Stimulated activated CD4-positive, alpha-beta T cell treated with anti-CD3 and anti-CD28 coated beads, Interleukin-2, amount 100 ng/mL, for 4 hours (primary cell): ENCODE results near the gene PLCB4.

Experiments used
- DNase-seq: peaks from one replicate; pipeline ENCODE4 v3.0.0-alpha.2; 2020; ENCODE audit warnings: low read depth

PLCB4 gene

DNA sequence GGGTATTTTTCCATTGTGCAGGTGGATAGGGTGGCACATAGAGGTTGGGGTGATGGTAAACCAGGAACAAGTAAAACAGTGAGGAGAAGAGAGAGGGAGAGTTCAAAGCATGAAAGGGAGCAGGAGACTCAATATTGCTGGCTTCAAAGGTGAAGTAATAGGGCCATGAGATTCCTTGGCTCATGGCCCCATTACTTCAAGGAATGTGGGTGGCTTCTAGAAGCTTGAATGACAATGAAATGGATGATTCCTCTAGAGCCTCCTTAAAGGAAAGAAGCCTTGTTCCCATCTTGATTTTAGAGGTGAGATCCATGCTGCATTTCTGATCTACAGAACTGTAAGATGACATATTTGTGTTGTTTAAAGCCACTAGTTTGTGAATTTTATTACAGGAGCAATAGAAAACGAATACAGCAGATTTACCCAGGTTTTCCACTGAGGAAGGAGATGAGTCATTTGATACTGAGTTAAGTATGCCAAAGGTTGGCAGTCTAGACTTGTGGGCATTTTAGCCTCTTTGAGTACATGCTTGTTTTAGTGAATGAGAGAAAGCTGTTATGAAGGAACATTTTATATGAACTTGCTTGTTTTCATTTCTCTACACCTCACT is 110.4 kb downstream of the PLCB4 start:
- no peak for DNase-seq

DNA sequence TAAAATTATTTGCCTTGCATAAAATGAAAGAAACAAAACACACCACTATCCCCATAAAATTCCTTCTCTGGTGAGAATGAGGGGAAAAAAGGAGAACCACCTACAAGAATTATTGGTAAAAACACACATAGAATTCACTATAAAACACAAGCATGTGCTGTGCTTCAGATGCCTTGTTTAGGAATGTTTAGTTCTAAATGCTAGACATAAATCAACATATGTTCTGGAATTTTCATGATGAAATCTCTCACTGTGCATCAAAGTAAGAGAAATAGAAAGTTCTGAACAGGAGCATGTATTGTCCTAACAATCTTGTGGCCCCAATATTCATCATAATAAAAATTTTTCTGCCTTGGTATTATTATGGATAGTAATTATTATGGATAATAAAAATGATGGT is 111.0 kb downstream of the PLCB4 start:
- DNase-seq, result no peak

DNA sequence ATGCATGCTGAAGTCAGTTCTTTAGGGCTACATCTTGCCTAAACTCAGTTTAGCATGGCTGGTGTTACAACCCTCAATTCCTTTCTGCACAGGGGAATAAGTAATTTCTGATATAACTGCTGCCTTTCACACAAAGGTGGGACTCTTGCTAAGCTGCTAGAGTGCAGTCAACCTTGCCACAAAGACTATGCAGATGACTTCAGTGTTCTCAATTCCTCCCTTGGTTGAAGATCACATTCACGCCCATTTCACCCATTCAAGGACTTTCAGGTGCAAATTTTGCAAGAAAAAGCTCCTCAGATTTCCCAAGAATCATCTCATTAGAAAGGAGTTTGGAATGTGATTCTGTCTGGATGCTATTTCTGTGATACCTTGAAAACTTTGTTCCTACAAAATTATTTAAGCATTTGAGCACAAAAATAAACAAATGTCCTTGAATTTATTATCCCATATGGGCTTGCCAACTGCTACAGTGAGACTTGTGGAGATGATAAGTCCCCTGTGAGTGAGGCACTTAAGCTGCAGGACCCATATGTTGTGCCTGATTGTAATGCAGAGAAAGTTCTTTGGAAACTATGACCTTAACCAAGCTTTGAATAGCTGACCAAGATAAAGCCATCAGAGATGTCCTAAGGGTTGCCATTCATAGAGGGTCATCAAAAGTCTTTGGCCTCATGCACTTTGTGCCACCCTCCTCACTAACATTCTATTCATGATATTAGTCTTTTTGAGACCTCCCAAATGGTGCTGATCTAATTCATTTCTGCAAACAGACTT is 111.8 kb downstream of the PLCB4 start:
- no peak for DNase-seq

DNA sequence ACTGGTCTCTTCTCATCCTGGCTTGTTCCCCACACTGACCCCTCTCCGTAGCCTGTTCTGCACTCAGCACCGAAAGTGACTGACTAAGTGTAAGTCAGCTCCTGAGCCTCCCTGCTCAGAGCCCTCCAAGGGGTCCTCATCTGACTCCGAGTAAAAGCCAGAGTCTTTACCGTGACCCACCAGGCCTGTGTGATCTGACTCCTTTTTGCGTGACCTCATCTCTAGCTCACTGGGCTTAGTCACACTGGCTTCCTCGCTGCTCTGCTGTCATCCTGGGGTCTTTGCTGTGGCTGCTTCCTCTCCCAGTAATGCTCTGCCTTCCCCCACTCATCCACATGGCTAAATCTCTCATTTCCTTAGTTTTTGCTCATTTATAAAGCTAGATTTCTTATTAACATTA is 116.6 kb downstream of the PLCB4 start:
- no peak for DNase-seq

DNA sequence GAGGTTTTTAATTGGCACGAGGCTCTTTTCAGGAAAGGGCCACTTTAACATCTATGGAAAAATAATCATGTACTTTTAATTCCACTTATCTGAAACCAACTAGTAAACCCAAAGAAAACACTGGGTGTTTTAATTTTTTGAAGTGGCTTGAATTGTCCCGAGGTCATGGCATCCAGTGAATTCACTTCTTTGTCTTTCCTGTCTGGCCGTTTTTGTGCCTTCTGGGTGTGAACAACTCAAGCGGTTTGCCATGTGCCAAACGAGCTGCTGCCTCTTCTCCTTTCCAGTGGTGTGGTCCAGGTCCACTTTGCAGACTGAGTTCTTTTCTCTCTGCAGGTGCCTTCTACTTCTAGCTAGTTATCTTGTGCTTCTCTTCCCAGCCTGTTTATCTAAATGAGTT is 117.5 kb downstream of the PLCB4 start:
- DNase-seq, result no peak

DNA sequence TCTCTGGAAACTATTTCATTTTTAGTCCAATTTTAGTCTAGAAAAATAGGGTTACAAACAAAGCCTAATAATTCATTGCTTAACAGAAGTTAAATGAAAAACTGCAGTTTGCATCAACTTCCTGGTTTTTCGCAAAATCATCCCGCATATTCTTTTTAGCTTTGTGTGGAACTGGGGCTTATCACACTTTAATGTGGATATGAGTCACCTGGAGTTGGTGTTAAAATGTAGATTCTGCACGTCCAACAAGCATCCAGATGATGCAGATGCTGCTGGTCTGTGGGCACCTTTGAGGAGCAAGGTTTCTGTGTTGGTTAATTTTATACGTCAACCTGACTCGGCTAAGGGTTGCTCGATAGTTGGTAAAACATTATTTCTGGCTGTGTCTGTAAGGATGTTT is 126.1 kb downstream of the PLCB4 start:
- no peak for DNase-seq

DNA sequence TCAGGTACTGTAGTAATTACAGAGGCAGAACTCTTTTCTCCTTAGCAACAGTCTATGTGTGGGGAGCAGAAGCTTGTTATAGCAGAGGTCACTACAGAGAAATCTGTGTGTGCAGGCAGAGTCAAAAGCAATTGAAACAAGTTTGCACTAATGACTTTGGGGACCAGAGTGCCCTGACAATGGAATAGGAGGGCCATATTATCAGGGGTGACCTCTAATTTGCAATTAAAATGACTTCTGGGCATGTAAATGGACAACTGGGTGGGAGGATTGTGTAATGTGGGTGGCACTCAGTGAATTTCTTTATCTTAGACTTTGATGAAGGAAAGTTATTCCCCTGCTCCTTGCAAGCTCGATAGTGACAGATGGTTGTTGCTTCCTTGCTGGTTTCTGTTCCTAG is 127.2 kb downstream of the PLCB4 start:
- DNase-seq, result no peak

DNA sequence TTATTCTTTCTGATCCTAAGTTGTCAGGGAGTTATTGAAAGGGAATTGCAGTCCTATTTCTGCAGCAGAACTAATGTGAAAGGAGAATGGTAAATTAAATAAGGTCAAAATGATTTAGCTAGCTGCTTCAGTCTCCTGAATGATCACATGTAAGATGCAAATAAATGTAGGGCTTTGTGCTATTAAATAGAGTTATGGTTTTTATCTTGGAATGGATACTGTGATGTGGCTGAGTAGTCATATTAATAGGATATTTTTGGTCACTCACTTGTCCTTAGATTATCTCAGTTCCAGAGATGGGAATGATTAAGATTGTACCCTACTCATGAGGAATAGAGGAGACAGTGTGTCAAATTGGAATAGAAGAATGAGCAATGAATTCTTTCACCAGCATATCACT is 129.6 kb downstream of the PLCB4 start:
- no peak for DNase-seq

DNA sequence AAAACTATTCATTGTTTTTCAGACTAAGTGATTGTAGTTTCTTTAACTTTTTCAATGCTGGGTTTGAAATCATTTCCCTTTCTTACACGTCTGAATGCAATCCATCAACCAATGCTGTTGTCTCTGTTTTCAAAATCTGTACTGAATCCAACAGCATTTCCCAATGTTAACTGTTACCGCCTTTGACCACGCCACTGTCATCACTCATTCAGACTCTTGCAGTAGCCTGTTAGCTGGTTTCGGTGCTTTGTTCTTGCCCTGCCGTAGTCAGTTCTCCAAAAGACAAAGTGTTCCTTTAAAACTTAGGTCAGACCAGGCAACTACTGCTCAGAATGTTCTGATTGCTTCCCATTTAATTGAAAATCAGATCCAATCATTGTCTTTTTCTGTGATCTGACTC is 131.3 kb downstream of the PLCB4 start:
- DNase-seq, result no peak

DNA sequence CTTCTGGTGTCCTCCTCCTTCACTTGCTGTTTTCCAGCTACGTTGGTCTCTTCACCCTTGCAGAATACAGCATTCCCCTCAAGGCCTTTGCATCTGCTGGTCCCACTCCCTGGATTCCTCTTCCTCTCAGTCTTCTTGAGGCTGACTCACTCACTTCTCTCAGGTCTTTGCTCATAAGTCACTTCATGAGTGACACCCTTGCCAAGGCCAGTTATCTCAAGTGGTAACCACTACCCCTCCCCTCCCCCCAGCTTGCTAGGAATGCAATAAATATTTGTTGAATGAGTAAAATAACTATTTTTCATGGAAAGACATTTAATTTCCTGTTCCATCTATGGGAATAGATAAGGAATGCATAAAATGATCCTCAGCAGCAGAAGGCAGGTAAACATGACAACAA is 131.7 kb downstream of the PLCB4 start:
- no peak for DNase-seq

DNA sequence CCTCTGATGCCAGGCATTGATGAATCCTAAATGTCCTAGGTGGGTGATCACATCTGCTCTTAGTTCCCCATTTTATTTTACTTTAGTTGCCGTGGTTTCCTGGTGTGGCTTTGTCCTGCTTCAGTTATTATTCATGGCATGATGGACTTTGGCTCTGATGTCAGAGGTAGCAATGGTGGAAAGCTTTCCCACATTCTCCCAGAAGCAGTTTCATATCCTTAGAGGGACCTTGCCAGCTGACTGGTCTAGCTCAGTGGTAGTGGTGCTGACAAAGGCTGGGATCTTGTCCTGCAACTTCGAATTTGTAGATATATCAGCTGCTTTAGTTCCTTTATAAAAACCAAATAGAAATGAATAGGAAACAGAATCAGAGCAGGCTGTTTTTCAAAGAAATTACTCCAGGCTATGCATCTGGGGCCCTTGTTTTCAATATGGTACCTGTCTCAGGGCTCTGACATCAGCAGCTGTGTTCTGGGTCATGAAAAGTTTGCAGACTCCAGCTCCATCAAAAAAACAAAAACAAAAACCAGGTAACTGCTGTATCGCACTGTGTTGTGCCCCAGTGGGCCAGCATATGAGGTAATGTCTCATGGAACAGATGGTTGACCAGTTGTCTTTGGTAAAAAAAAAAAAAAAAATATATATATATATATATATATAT is 133.7 kb downstream of the PLCB4 start:
- DNase-seq, result no peak

DNA sequence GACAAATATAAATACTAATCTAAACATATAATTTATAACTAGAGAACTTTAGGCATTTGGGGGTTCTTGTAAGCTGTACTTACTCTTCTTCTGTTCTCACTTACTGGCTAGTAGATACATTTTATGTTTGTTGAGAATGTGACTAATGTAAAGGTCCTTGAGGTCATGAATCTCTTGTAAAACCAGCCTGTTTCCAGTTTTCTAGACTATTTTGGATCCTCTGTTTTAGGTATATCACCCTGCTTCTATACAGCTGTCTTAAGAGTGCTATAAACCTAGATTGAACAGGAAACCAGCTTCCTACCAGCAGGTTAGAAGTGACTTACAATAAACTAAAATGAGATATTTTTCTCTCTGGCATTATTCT is 134.2 kb downstream of the PLCB4 start:
- no peak for DNase-seq

DNA sequence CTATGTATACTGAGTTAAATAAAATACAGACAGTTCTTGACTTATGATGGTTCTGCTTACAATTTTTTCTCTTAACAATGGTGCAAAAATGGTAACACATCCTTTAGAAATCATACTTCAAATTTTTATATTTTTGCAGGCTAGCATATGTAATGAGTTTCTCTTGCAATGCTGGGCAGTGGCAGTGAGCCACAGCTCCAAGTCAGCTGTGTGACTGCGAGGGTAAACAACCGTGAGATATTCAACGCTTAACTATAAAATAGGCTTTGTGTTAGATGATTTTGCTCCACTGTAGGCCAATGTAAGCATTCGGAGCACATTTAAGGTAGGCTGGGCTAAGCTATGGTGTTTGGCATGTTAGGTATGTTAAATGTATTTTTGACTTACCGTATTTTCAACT is 136.1 kb downstream of the PLCB4 start:
- no peak for DNase-seq

DNA sequence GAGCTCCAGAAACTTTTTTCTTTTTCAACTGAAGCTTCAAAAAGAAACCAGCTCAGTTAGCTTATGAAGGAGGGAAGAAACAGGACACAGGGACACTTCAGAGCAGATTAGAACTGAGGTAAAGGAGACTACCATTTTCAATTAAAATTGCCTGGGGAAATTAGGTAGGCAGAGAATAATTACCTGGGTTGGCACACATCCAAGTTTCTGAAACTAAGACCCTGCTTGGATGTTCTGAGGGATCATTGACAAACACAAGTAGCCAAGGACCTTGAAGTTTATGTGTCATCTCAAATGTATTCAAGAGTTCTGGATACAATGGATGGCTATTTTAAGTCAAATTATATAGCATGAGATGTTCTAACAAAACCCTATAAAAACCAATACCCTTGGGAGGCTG is 137.6 kb downstream of the PLCB4 start:
- no peak for DNase-seq

DNA sequence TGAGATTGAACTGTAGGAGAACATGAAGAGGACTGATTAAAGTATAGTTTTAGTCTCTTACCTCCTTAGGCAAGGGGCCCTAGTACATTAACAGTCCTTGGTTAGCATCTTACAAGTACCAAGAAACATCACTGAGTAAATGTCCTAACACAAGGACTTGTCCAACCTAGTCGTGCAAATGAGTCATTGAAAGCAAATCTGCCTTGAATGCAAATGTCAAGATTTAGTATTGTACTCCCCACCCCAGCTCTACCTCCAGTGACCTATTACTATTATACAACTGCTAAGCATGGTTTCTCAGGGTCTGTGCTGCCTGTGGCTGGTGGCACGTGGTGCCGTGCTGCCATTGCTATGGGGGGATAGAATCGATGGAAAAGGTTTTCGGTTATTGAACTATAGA is 138.4 kb downstream of the PLCB4 start:
- DNase-seq, result no peak

DNA sequence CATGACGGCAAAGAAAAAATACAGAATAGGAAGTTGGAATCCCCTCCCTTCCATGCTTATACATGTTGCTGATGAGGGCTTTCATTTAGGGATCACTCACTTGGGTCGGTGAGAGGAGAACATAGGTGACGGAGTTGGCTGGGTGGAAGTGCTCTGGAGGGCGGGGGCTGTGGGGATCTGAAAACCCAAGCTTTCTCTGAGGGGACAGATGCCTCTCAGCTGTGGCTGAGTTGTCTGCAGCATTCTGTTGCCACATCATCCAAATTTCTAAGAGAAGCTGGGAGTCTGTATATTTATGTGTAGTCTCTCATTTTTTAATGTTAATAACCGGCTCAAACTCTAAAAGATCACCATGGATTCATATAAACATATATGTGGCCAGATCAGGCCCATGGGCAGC is 141.5 kb downstream of the PLCB4 start:
- no peak for DNase-seq

DNA sequence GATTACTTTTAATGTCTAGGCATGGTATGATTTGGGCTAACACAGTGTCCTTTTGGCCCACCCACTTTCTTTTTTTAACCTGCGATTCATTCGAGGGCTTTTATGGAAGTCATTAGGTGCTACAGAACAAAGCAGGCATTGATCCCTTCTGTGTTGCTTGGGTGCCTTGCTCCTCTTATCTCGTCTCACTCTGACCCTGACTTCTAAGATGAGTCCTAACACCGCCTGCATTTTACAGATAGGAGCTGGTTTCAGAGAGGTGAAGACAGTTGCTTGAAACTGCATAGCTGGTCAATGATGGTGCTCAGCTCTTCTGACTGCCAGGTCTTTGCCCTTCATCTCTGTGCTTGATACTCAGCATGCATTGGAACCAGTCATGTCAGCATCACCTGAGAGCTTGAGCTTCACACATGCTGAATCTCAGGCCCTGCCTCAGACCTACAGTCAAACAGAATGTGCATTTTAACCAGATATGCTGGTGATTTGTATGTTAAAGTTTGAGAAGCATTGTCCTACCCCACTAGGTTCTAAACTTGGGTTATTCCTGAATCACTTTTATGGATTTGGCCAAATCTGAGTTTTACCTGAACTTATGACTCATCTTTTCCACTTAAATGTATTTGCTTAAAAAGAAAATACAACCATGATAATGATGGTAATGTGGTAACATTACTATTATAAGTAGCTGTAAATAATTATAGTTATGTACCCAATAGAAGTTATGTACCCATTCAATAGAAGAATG is 142.3 kb downstream of the PLCB4 start:
- no peak for DNase-seq

DNA sequence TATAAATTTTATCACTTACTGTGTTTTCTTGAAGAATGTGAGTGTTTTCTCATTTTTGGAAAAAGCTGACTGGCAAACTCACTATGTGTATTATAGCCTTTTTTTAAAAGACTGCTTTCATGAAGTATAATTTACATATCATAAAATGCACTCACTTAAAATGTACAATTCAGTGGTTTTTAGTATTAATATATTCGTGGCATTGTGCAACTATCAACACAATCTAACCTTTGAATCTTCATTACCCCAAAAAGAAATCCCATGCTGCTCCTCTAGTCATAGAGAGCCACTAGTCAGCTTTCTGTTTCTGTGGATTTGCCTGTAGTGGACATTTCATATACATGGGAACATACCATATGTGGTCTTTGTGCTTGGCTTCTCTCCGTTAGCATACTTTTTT is 143.8 kb downstream of the PLCB4 start:
- DNase-seq, result no peak

DNA sequence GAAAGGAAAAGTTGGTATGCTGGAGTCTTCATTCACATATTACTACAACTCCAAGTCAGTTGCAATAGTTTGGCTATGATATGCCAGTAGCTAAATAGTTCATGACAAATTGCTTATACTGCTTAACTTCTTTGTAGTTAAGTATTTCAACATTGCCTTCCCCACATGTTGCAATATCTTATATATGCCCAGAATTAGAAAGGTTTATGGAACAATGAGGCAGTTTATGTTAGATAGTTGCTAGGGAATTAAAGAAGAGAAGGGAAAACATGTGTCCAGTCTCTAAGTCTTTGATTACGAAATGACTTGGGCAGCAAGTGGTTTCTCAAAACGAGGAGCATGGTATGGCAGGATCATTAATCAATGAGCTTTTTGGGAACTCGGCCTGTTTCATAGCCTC is 145.8 kb downstream of the PLCB4 start:
- DNase-seq, result no peak

DNA sequence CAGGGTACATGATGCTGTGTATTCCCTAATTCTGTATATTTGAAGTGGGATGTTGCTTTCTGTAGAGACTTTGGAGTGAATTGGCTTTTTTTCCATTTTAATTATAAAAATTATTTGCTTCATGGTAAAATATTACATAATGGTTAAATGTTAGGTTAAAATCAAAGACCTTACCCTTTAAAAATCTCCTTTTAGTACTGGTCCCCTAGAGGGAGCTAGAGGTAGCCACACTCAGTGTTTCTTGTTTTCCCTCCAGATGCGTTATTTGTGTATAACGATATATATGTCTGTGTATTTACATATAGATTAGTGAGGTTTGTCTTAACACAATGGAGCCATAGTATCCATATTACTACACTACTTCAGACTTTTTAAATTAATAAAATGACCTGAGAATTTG is 146.7 kb downstream of the PLCB4 start:
- DNase-seq, result no peak

DNA sequence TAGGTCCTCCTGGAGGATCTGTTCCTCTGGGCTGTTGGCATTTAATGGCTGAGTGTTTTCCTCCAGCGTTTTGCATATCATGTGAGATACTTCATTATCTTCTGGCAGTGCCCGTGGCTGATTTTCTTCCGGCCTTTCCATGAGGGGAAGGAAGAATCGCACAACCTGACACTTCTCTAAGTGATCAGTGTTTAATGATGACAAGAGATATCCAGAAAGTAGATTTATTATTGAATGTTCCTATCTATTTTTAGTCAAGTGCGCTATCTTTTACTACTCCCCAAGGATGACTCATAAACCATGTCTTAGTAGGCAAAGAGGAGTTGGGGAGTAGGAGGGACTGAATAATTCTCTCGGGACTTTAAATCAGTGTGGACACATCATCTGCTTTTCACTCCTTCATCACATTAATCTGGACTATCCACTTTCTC is 149.7 kb downstream of the PLCB4 start:
- no peak for DNase-seq

DNA sequence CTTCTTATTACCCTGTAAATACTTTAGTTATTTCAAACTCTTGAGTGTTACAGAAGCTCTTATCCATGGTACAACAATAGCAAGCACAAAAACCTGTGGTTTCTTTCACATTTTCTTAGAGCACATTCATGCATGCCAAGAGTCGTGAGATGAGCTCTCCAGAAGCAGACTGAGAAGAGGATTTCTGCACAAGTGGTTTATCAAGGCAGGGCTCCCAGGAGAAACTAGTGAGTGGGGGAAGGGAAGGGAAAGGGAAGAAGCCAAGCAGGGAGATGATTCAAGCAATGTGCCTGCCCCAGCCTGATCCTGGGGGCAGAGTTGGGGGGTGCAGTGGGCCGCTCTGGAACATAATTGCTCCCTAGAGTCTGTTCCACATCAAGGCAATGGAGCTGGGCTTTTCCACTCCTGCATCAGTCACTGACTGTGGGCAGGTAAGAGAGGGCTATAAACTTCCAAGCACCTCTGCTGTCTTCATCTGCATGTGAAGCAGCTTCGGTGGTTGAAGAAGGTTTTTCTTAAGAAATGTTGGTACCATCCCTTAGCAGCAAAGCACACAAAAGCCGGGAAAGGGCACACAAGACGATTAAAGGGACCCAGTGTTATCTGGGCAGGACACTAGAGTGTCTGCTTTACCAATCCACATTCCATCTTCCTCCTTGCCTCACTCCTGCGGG is 152.1 kb downstream of the PLCB4 start:
- no peak for DNase-seq
